H1 (cell line): ENCODE results near the gene GJB3. TPM values are rescaled to one million over a fixed set of nuclear protein-coding genes. Genes with fewer than 3 reads are reported as not detected.

Experiments used
- BCL11A ChIP-seq, 2 experiments: IDR thresholded peaks; one replicate each; pipeline ENCODE4 v1.6.1; 2011; ENCODE audit warnings: low read depth in 2 of 2, low read length in 2 of 2, mild to moderate bottlenecking in 2 of 2
- CBX8 ChIP-seq: fragments of 300-800, 300-1000 bp; sonication (generic); IDR thresholded peaks from 2 replicates; pipeline ENCODE4 v1.7.1; 2016; ENCODE audit warnings: low read depth, low read length, borderline replicate concordance
- SAP30 ChIP-seq: fragments of 300-600 bp; sonication (generic); IDR thresholded peaks from 2 replicates; pipeline ENCODE4 v1.7.1; 2012; ENCODE audit warnings: low read length, moderate library complexity, mild to moderate bottlenecking, inconsistent platforms; ENCODE audit not compliant: insufficient read depth, insufficient replicate concordance
- SP4 ChIP-seq: IDR thresholded peaks from 2 replicates; pipeline ENCODE4 v1.6.1; 2012; ENCODE audit warnings: low read length, inconsistent platforms
- YY1 ChIP-seq: IDR thresholded peaks from 2 replicates; pipeline ENCODE4 v1.6.1; 2011; ENCODE audit warnings: low read depth, mild to moderate bottlenecking, low read length
- polyA plus RNA-seq, 7 experiments: library from polyadenylated mRNA; depleted of rRNA in 3 of 7; stranded (reverse) in 5 of 7; unstranded in 2 of 7; fragments of >200 nt in 5 of 7; fragments of 200-250 nt in 2 of 7; gene quantifications; 1 replicate in 5 of 7; 2 replicates in 1 of 7; 4 replicates in 1 of 7; pipeline versions ENCODE4 v1.2.1 to v1.2.3, GENCODE V29; 2011 to 2013; ENCODE audit warnings: missing spikeins in 2 of 7, mixed read lengths in 2 of 7
- total RNA-seq: library from RNA; stranded (reverse); fragmentation: NEBNext Ultra II Directional; extraction: Animal tissue kit (Norgen Biotek cat#: 25700); gene quantifications from 2 replicates; pipeline ENCODE4 v1.2.1, GENCODE V29; 2021
- TF ChIP-seq, protein P1 (sequence below): fragments of 300-600 bp; sonication (generic); IDR thresholded peaks from 2 replicates; pipeline ENCODE4 v1.7.1; 2012; ENCODE audit warnings: low read length, moderate library complexity, mild to moderate bottlenecking, inconsistent platforms; ENCODE audit not compliant: insufficient replicate concordance

The GJB3 gene
- total and polyA plus RNA-seq, 2 of the 8 experiments (the other 6 are each of a cell fraction or from before 2014, with no cell fraction given) = 0.93 to 1.6 TPM

DNA sequence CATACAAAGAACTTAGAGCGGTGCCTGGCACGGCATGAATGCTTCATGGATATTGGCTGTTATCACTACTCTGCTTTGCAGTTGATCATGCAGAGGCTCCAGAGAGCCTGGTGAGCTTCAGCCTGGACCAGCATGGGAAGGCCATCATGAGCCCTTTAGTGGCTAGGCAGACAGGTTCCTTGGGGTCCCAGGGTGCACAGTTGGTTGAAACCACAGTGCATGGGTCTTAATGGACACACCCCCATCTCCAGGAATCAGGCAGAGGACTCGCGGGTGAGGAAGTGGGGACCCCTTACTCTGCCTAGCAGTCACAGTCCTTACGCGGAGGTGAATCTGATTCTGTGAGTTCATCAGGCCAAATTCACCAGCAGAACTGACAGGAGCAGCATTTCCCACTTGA lies 25.1 kb upstream of the GJB3 start (continued):
- TF ChIP-seq SAP30 = no peak
- TF ChIP-seq, protein P1, sequence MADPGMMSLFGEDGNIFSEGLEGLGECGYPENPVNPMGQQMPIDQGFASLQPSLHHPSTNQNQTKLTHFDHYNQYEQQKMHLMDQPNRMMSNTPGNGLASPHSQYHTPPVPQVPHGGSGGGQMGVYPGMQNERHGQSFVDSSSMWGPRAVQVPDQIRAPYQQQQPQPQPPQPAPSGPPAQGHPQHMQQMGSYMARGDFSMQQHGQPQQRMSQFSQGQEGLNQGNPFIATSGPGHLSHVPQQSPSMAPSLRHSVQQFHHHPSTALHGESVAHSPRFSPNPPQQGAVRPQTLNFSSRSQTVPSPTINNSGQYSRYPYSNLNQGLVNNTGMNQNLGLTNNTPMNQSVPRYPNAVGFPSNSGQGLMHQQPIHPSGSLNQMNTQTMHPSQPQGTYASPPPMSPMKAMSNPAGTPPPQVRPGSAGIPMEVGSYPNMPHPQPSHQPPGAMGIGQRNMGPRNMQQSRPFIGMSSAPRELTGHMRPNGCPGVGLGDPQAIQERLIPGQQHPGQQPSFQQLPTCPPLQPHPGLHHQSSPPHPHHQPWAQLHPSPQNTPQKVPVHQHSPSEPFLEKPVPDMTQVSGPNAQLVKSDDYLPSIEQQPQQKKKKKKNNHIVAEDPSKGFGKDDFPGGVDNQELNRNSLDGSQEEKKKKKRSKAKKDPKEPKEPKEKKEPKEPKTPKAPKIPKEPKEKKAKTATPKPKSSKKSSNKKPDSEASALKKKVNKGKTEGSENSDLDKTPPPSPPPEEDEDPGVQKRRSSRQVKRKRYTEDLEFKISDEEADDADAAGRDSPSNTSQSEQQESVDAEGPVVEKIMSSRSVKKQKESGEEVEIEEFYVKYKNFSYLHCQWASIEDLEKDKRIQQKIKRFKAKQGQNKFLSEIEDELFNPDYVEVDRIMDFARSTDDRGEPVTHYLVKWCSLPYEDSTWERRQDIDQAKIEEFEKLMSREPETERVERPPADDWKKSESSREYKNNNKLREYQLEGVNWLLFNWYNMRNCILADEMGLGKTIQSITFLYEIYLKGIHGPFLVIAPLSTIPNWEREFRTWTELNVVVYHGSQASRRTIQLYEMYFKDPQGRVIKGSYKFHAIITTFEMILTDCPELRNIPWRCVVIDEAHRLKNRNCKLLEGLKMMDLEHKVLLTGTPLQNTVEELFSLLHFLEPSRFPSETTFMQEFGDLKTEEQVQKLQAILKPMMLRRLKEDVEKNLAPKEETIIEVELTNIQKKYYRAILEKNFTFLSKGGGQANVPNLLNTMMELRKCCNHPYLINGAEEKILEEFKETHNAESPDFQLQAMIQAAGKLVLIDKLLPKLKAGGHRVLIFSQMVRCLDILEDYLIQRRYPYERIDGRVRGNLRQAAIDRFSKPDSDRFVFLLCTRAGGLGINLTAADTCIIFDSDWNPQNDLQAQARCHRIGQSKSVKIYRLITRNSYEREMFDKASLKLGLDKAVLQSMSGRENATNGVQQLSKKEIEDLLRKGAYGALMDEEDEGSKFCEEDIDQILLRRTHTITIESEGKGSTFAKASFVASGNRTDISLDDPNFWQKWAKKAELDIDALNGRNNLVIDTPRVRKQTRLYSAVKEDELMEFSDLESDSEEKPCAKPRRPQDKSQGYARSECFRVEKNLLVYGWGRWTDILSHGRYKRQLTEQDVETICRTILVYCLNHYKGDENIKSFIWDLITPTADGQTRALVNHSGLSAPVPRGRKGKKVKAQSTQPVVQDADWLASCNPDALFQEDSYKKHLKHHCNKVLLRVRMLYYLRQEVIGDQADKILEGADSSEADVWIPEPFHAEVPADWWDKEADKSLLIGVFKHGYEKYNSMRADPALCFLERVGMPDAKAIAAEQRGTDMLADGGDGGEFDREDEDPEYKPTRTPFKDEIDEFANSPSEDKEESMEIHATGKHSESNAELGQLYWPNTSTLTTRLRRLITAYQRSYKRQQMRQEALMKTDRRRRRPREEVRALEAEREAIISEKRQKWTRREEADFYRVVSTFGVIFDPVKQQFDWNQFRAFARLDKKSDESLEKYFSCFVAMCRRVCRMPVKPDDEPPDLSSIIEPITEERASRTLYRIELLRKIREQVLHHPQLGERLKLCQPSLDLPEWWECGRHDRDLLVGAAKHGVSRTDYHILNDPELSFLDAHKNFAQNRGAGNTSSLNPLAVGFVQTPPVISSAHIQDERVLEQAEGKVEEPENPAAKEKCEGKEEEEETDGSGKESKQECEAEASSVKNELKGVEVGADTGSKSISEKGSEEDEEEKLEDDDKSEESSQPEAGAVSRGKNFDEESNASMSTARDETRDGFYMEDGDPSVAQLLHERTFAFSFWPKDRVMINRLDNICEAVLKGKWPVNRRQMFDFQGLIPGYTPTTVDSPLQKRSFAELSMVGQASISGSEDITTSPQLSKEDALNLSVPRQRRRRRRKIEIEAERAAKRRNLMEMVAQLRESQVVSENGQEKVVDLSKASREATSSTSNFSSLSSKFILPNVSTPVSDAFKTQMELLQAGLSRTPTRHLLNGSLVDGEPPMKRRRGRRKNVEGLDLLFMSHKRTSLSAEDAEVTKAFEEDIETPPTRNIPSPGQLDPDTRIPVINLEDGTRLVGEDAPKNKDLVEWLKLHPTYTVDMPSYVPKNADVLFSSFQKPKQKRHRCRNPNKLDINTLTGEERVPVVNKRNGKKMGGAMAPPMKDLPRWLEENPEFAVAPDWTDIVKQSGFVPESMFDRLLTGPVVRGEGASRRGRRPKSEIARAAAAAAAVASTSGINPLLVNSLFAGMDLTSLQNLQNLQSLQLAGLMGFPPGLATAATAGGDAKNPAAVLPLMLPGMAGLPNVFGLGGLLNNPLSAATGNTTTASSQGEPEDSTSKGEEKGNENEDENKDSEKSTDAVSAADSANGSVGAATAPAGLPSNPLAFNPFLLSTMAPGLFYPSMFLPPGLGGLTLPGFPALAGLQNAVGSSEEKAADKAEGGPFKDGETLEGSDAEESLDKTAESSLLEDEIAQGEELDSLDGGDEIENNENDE = no peak
- TF ChIP-seq CBX8 = no peak
- TF ChIP-seq BCL11A (IDR thresholded peaks at IDR 0.05; ENCODE audit: low read depth in 2 of 2, low read length in 2 of 2) = no peak
- TF ChIP-seq YY1 = no peak
- TF ChIP-seq SP4 = no peak
